HepG2 (cell line): ENCODE data around the gene NT5C3B. TPM values are rescaled to one million over a fixed set of nuclear protein-coding genes. Genes with fewer than 3 reads are reported as not detected.

Source experiments
- ATAC-seq: fragments of 200-7000 bp; cut with Tn5 transposase; 3 replicates; pipeline ENCODE4 v1.9.1; 2020; ENCODE audit warnings: mild to moderate bottlenecking, moderate library complexity
- BruUV-seq: library from RNA; stranded (reverse); fragments of 400-500 nt; replicated peaks from 2 replicates; lab custom pipeline; 2021; lab: Mats Ljungman, UMichigan
- CTCF ChIA-PET: fragments of 300-600 bp; formaldehyde crosslinking; extraction: SDS; loops from one replicate; lab custom pipeline; 2021; ENCODE audit warnings: low total read pairs, inconsistent platforms, low intra/inter-chr PET ratio; lab: Yijun Ruan, JAX
- POLR2A ChIA-PET: fragments of 350-600 bp; sonication (Branson Sonifier 250); formaldehyde crosslinking; loops from one replicate; lab custom pipeline; 2020; ENCODE audit warnings: antibody characterized with exemption, inconsistent platforms; lab: Yijun Ruan, JAX
- DNase-seq: peaks from one replicate; pipeline ENCODE4 v3.0.0-alpha.2; 2015; ENCODE audit warnings: low spot score
- FAIRE-seq: peaks from 3 replicates; lab custom pipeline; 2011; peaks lifted over from hg19 to GRCh38; lab: Jason Lieb, UNC
- H2AFZ ChIP-seq: one replicate; pipeline ENCODE4 v1.6.1; 2011; ENCODE audit warnings: low read length, inconsistent platforms
- H3K27ac ChIP-seq: fragments of 300-600 bp; 3 replicates; pipeline ENCODE4 v1.8.0; 2011; ENCODE audit warnings: mixed run types, mild to moderate bottlenecking, mixed read lengths, low read length, inconsistent platforms; ENCODE audit not compliant: insufficient read depth; ENCODE audit errors: extremely low read length
- H3K27me3 ChIP-seq, 2 experiments: fragments of 200-600 bp in 1 of 2; 2 replicates in 1 of 2; 3 replicates in 1 of 2; pipeline versions ENCODE4 v1.6.0 to v1.8.0; 2011; ENCODE audit warnings: low read length in 2 of 2, mild to moderate bottlenecking in 2 of 2, moderate library complexity in 2 of 2, inconsistent platforms in 1 of 2; ENCODE audit not compliant: insufficient read depth in 2 of 2, control insufficient read depth in 1 of 2
- H3K36me3 ChIP-seq, 2 experiments: fragments of 200-600 bp in 1 of 2; replicated peaks in 1 of 2; 2 replicates in 1 of 2; 3 replicates in 1 of 2; pipeline versions ENCODE4 v1.5.1 to v1.8.0; 2011; ENCODE audit warnings: low read length in 2 of 2, inconsistent platforms in 1 of 2; ENCODE audit not compliant: insufficient read depth in 2 of 2, control insufficient read depth in 1 of 2
- H3K4me1 ChIP-seq: 2 replicates; pipeline ENCODE4 v1.5.1; 2012; ENCODE audit warnings: low read length, inconsistent platforms; ENCODE audit not compliant: insufficient read depth
- H3K4me2 ChIP-seq: 2 replicates; pipeline ENCODE4 v1.6.0; 2011; ENCODE audit warnings: low read depth, low read length, inconsistent platforms
- H3K4me3 ChIP-seq, 3 experiments: fragments of 200-600 bp in 1 of 3; sonication (generic), shearing (Covaris generic) in 1 of 3; replicated peaks in 1 of 3; 2 replicates each; pipeline ENCODE4 v1.5.1; 2011 to 2016; ENCODE audit warnings: low read length in 3 of 3, inconsistent platforms in 2 of 3, low read depth in 2 of 3, mild to moderate bottlenecking in 2 of 3, control low read depth in 1 of 3, mixed read lengths in 1 of 3; ENCODE audit not compliant: insufficient read depth in 1 of 3
- H3K79me2 ChIP-seq: one replicate; pipeline ENCODE4 v1.6.1; 2011; ENCODE audit warnings: low read length, inconsistent platforms; ENCODE audit not compliant: insufficient read depth
- H3K9ac ChIP-seq: 2 replicates; pipeline ENCODE4 v1.6.0; 2011; ENCODE audit warnings: mild to moderate bottlenecking, low read depth, low read length, inconsistent platforms; ENCODE audit not compliant: insufficient read depth
- H3K9me3 ChIP-seq: 2 replicates; pipeline ENCODE4 v1.5.1; 2012; ENCODE audit warnings: mild to moderate bottlenecking, low read length
- H4K20me1 ChIP-seq: 2 replicates; pipeline ENCODE4 v1.6.0; 2011; ENCODE audit warnings: inconsistent platforms, mild to moderate bottlenecking, low read length, moderate library complexity; ENCODE audit not compliant: insufficient read depth
- CHD4 ChIP-seq: fragments of 200-600 bp; sonication (generic); IDR thresholded peaks from 2 replicates; pipeline ENCODE4 v1.7.0; 2017; ENCODE audit warnings: mild to moderate bottlenecking, low read length, borderline replicate concordance
- KLF11 ChIP-seq: IDR thresholded peaks from 2 replicates; pipeline ENCODE4 v1.6.1; 2016; ENCODE audit warnings: missing compliant biosample characterization
- MBD4 ChIP-seq: IDR thresholded peaks from 2 replicates; pipeline ENCODE4 v1.6.1; 2012; ENCODE audit warnings: low read length, inconsistent platforms, borderline replicate concordance
- NFYC ChIP-seq: IDR thresholded peaks from 2 replicates; pipeline ENCODE4 v1.6.1; 2016; ENCODE audit warnings: missing genetic modification reagents, missing compliant biosample characterization
- TGIF2 ChIP-seq: IDR thresholded peaks from 2 replicates; pipeline ENCODE4 v1.6.1; 2016; ENCODE audit warnings: control low read depth, missing compliant biosample characterization
- ZEB1 ChIP-seq: IDR thresholded peaks from 2 replicates; pipeline ENCODE4 v1.6.1; 2012; ENCODE audit warnings: mild to moderate bottlenecking, low read depth, inconsistent platforms; ENCODE audit not compliant: insufficient replicate concordance
- ZFX ChIP-seq: sonication (generic); formaldehyde crosslinking; IDR thresholded peaks from 2 replicates; pipeline ENCODE4 v1.4.0; 2020; ENCODE audit warnings: mild to moderate bottlenecking, low read depth, missing genetic modification reagents, moderate library complexity
- ZNF121 ChIP-seq: sonication (generic); formaldehyde crosslinking; IDR thresholded peaks from 2 replicates; pipeline ENCODE4 v1.5.0; 2020; ENCODE audit warnings: mild to moderate bottlenecking, missing genetic modification reagents
- ZSCAN20 ChIP-seq: sonication (generic); formaldehyde crosslinking; IDR thresholded peaks from 2 replicates; pipeline ENCODE4 v1.4.0; 2020; ENCODE audit warnings: missing genetic modification reagents, mild to moderate bottlenecking, borderline replicate concordance
- ZSCAN22 ChIP-seq: sonication (generic); formaldehyde crosslinking; IDR thresholded peaks from 2 replicates; pipeline ENCODE4 v1.4.0; 2020; ENCODE audit warnings: mild to moderate bottlenecking, missing genetic modification reagents
- WGBS: methylation state at CpG from one replicate; pipeline ENCODE4 v1.1.6; 2017; ENCODE audit warnings: low lambda C conversion rate; 5-methylcytosine and 5-hydroxymethylcytosine counted together
- in situ Hi-C: cut with HindIII; loops from 2 replicates; pipeline ENCODE4 v1.10.0; 2017; ENCODE audit warnings: low pct_unique_long_range_greater_than_20kb; ENCODE audit not compliant: extremely low pct_ligation_motif_present
- intact Hi-C: fragments of 100-400 bp; cut with micrococcal nuclease; formaldehyde crosslinking; loops from one replicate; pipeline ENCODE4 v1.10.0; 2022; ENCODE audit not compliant: unreplicated experiment
- polyA plus RNA-seq, 8 experiments: library from polyadenylated mRNA; depleted of rRNA in 3 of 8; stranded (reverse) in 7 of 8; unstranded in 1 of 8; fragments of >200 nt; fragmentation: Illumina TruSeq in 4 of 8; extraction: Trizol in 4 of 8; gene quantifications; 2 replicates each; pipeline versions ENCODE4 v1.2.1 to v1.2.3, GENCODE V29; 2011 to 2016; ENCODE audit warnings: low read depth in 4 of 8, missing spikeins in 1 of 8, mixed read lengths in 1 of 8; ENCODE audit not compliant: insufficient read depth in 1 of 8
- total RNA-seq, 5 experiments: library from RNA; depleted of rRNA; stranded (reverse); fragments of >200 nt; fragmentation: Illumina TruSeq; extraction: Trizol; gene quantifications; 2 replicates each; pipeline ENCODE4 v1.2.3, GENCODE V29; 2016; ENCODE audit warnings: low read depth in 1 of 5
- TF ChIP-seq, protein P1 (sequence below): sonication (generic); formaldehyde crosslinking; conservative IDR thresholded peaks from 2 replicates; pipeline ENCODE4 v1.5.0; 2020; ENCODE audit warnings: missing genetic modification reagents
- TF ChIP-seq, protein P2 (sequence below): sonication (generic); formaldehyde crosslinking; IDR thresholded peaks from 2 replicates; pipeline ENCODE4 v1.5.1; 2020; ENCODE audit warnings: missing genetic modification reagents, mild to moderate bottlenecking, borderline replicate concordance
- TF ChIP-seq, protein P3 (sequence below): sonication (generic); formaldehyde crosslinking; IDR thresholded peaks from 2 replicates; pipeline ENCODE4 v1.4.0; 2020; ENCODE audit warnings: missing genetic modification reagents, borderline replicate concordance
- TF ChIP-seq, protein P4 (sequence below): sonication (generic); formaldehyde crosslinking; IDR thresholded peaks from 2 replicates; pipeline ENCODE4 v1.4.0; 2020; ENCODE audit warnings: missing genetic modification reagents, mild to moderate bottlenecking, borderline replicate concordance

Gene NT5C3B
- total and polyA plus RNA-seq, 2 of the 13 experiments (the other 11 are each of a cell fraction or from before 2014, with no cell fraction given), result 104 to 126 TPM

DNA sequence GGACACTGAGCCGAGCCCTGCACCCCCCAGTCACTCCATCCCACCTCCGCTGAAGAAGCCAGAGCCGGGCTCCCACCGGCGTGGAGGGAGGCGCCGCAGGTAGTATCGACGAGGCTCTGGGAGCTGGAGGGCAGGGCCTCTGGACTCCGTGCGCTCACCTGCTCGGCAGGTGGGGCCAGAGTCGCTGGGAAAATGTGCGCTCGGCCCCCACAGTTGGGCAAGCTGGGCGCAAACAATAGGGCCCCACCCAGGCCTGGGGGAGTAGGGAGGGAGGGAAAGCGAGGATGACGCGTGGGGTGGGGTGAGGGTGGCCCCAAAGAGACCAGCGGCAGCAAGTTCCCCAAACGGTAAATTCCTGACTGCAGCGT is 50.2 kb downstream of the NT5C3B start (continued):
- TF ChIP-seq CHD4 (0 out of 2 replicates have a peak, but pooled peaks have one; percentile 46), ZFX (CRISPR knock-in tag) (no peak), ZEB1 (peak; percentile 98), NFYC (CRISPR knock-in tag) (no peak), MBD4 (no peak)

DNA sequence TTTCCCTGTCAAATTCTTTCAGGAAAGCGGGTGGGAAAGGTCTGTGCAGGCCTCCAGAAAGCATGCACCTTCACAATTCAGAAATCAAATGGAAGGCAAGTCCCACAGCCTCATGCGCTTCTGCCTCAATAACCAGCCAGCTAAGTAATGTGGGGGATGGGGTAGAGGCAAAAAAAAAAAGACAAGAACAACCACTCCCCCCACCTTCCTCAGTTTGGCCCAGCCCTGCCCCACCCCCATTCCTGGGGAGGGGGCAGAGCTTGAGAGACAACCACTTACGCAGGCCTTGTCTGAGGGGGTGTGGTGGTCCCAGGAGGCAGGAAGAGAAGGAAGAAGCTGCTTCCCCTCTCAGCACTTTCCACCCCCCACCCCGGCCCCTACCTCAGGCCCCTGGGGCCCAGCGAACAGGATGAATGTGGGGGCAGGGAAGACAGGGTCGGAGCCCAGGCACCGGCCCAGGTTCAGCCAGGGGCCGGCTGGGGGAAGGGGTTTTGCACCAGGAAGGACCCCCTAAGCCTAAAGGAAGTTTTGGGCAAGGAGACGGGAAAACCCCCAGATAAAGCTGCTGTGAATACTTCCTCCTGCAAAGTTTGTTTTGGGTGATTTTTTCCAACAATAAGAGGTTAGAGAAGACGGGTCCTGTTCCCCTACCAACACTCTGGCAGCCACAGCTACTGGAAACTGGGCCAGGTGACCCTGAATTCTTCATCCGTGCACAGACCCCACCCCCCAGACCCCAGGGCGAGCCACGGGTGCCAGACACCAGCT is 50.8 kb downstream of the NT5C3B start:
- no peaks in the 10 kb centered on the region; a peak in 1 of 5 replicates for H3K27me3 ChIP-seq
- in situ Hi-C loops (no loop called here), intact Hi-C loops (no loop called here)
- ATAC-seq (no peak), DNase-seq (no peak), FAIRE-seq (no peak)
- no peaks in the 10 kb centered on the region for H3K9me3 ChIP-seq
- H3K4me1 ChIP-seq, result peaks cover 34% of the 10 kb centered on the region
- 26% methylated on average over 13 of the region's 13 CpGs for WGBS
- peak overlapping the region; percentile 60 to 90 (median 71) for H3K4me3 ChIP-seq
- H4K20me1 ChIP-seq, result peaks cover 3% of the 10 kb centered on the region
- H3K9ac ChIP-seq, result peak overlapping the region; percentile 71; the same call in 1 of the 2 replicates
- BruUV-seq, result TSS peak; percentile 51
- no peaks in the 10 kb centered on the region for H3K36me3 ChIP-seq
- H3K27ac ChIP-seq, result peak overlapping the region; percentile 62
- peaks cover 6% of the 10 kb centered on the region for H3K79me2 ChIP-seq
- ChIA-PET POLR2A (interaction anchor here (1.5 to 3.5 kb wide), 9 partner anchors 8 to 174 kb away, joined by 3 to 95 read pairs (median 25); partner anchors contain the start of genes EIF1, KLHL11 and ODAD4), CTCF (interaction anchor here (1.3 kb wide), 1 partner anchor 8 kb away, joined by 5 read pairs; no protein-coding TSS in a partner anchor)
- H2AFZ ChIP-seq, result no peak overlapping the region
- H3K4me2 ChIP-seq, result peak overlapping the region; percentile 81
- TF ChIP-seq ZSCAN22 (no peak), TGIF2 (CRISPR knock-in tag) (no peak), ZNF121 (CRISPR knock-in tag) (0 out of 2 replicates have a peak, but pooled peaks have one; percentile 13), KLF11 (CRISPR knock-in tag) (0 out of 2 replicates have a peak, but pooled peaks have one; percentile 20), ZSCAN20 (no peak)
- TF ChIP-seq, protein P1, sequence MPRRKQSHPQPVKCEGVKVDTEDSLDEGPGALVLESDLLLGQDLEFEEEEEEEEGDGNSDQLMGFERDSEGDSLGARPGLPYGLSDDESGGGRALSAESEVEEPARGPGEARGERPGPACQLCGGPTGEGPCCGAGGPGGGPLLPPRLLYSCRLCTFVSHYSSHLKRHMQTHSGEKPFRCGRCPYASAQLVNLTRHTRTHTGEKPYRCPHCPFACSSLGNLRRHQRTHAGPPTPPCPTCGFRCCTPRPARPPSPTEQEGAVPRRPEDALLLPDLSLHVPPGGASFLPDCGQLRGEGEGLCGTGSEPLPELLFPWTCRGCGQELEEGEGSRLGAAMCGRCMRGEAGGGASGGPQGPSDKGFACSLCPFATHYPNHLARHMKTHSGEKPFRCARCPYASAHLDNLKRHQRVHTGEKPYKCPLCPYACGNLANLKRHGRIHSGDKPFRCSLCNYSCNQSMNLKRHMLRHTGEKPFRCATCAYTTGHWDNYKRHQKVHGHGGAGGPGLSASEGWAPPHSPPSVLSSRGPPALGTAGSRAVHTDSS (CRISPR knock-in tag), result no peak
- TF ChIP-seq, protein P2, sequence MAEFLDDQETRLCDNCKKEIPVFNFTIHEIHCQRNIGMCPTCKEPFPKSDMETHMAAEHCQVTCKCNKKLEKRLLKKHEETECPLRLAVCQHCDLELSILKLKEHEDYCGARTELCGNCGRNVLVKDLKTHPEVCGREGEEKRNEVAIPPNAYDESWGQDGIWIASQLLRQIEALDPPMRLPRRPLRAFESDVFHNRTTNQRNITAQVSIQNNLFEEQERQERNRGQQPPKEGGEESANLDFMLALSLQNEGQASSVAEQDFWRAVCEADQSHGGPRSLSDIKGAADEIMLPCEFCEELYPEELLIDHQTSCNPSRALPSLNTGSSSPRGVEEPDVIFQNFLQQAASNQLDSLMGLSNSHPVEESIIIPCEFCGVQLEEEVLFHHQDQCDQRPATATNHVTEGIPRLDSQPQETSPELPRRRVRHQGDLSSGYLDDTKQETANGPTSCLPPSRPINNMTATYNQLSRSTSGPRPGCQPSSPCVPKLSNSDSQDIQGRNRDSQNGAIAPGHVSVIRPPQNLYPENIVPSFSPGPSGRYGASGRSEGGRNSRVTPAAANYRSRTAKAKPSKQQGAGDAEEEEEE (CRISPR knock-in tag), result 0 out of 2 replicates have a peak, but pooled peaks have one; percentile 12
- TF ChIP-seq, protein P3, sequence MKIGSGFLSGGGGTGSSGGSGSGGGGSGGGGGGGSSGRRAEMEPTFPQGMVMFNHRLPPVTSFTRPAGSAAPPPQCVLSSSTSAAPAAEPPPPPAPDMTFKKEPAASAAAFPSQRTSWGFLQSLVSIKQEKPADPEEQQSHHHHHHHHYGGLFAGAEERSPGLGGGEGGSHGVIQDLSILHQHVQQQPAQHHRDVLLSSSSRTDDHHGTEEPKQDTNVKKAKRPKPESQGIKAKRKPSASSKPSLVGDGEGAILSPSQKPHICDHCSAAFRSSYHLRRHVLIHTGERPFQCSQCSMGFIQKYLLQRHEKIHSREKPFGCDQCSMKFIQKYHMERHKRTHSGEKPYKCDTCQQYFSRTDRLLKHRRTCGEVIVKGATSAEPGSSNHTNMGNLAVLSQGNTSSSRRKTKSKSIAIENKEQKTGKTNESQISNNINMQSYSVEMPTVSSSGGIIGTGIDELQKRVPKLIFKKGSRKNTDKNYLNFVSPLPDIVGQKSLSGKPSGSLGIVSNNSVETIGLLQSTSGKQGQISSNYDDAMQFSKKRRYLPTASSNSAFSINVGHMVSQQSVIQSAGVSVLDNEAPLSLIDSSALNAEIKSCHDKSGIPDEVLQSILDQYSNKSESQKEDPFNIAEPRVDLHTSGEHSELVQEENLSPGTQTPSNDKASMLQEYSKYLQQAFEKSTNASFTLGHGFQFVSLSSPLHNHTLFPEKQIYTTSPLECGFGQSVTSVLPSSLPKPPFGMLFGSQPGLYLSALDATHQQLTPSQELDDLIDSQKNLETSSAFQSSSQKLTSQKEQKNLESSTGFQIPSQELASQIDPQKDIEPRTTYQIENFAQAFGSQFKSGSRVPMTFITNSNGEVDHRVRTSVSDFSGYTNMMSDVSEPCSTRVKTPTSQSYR, result peak; percentile 39; the same call in 1 of the 2 replicates
- TF ChIP-seq, protein P4, sequence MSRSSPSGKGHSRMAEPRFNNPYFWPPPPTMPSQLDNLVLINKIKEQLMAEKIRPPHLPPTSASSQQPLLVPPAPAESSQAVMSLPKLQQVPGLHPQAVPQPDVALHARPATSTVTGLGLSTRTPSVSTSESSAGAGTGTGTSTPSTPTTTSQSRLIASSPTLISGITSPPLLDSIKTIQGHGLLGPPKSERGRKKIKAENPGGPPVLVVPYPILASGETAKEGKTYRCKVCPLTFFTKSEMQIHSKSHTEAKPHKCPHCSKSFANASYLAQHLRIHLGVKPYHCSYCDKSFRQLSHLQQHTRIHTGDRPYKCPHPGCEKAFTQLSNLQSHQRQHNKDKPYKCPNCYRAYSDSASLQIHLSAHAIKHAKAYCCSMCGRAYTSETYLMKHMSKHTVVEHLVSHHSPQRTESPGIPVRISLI (CRISPR knock-in tag), result peak; percentile 49; the same call in 1 of the 2 replicates
